Measurements from ENCODE around the gene VWA2.

The VWA2 gene

GRCh38 chr10:114305521-114305925 lies 66.5 kb downstream of the VWA2 start:
- Histone ChIP-seq H3K36me3 (ENCODE audit: insufficient read depth, low read length) (no peaks in the 10 kb centered on the region), H3K9me3 (ENCODE audit: control insufficient read depth, insufficient read depth, low read length) (no peaks in the 10 kb centered on the region), H3K9ac (ENCODE audit: low read depth, low read length) (no peak overlapping the region), H3K4me1 (ENCODE audit: insufficient read depth, low read length) (no peaks in the 10 kb centered on the region; the same call in 1 of the 2 replicates)

DNA sequence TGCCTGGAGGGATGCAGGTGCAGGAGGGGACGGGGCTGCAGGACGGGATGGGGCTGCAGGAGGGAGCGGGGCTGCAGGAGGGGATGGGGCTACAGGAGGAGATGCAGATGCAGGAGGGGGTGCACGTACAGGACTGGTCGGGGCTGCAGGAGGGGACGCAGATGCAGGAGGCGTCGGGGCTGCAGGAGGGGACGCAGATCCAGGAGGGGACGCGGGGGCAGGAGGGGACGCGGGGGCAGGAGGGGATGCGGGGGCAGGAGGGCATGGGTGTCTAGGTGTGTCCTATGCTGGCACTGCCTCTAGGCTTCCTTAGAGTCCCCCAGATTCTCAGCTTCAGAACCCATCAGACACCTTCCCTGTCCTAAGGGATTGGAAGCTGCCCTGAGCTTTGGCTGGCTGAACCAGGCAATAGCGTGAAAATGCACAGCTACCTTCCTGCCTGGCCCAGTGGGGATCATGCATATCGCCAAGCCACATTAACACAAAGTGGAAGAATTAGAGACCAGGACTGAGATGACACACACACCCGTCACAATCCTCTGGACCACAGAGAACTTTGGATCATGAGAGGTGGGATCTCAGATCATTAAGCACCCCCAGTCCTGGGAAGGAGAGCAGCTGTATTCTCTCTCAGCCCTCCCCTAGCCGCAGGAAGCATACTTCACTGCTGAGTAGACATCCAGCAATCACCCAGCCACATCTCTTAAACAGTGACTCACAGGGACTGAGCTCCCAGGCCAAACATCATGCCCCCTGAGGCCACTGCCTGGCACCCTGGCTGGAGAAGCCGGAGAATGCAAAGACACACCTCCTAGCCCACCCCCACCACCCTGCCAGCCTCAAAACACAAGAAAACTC lies 67.3 kb downstream of the VWA2 start:
- Histone ChIP-seq H3K4me1 (ENCODE audit: insufficient read depth, low read length) (no peaks in the 10 kb centered on the region; the same call in 1 of the 2 replicates), H3K9me3 (ENCODE audit: control insufficient read depth, insufficient read depth, low read length) (no peaks in the 10 kb centered on the region), H3K36me3 (ENCODE audit: insufficient read depth, low read length) (no peaks in the 10 kb centered on the region), H3K9ac (ENCODE audit: low read depth, low read length) (no peak overlapping the region)

- Histone ChIP-seq H3K4me1 (ENCODE audit: insufficient read depth, low read length) (no peaks in the 10 kb centered on the region; the same call in 1 of the 2 replicates), H3K36me3 (ENCODE audit: insufficient read depth, low read length) (no peaks in the 10 kb centered on the region), H3K9me3 (ENCODE audit: control insufficient read depth, insufficient read depth, low read length) (no peaks in the 10 kb centered on the region), H3K9ac (ENCODE audit: low read depth, low read length) (no peak overlapping the region)
Measured at GRCh38 chr10:114307731-114308130, 68.7 kb downstream of the VWA2 start.

- Histone ChIP-seq H3K9ac (ENCODE audit: low read depth, low read length) (no peak overlapping the region), H3K9me3 (ENCODE audit: control insufficient read depth, insufficient read depth, low read length) (no peaks in the 10 kb centered on the region), H3K4me1 (ENCODE audit: insufficient read depth, low read length) (no peaks in the 10 kb centered on the region; the same call in 1 of the 2 replicates), H3K36me3 (ENCODE audit: insufficient read depth, low read length) (no peaks in the 10 kb centered on the region)
Measured at GRCh38 chr10:114308531-114309363, 69.7 kb downstream of the VWA2 start.

GRCh38 chr10:114309364-114309651 lies 70.3 kb downstream of the VWA2 start:
- H3K9ac ChIP-seq (ENCODE audit: low read depth, low read length), result no peak overlapping the region
- no peaks in the 10 kb centered on the region for H3K36me3 ChIP-seq (ENCODE audit: insufficient read depth, low read length)
- H3K4me1 ChIP-seq (ENCODE audit: insufficient read depth, low read length), result no peaks in the 10 kb centered on the region; the same call in 1 of the 2 replicates
- H3K9me3 ChIP-seq (ENCODE audit: control insufficient read depth, insufficient read depth, low read length), result no peaks in the 10 kb centered on the region

DNA sequence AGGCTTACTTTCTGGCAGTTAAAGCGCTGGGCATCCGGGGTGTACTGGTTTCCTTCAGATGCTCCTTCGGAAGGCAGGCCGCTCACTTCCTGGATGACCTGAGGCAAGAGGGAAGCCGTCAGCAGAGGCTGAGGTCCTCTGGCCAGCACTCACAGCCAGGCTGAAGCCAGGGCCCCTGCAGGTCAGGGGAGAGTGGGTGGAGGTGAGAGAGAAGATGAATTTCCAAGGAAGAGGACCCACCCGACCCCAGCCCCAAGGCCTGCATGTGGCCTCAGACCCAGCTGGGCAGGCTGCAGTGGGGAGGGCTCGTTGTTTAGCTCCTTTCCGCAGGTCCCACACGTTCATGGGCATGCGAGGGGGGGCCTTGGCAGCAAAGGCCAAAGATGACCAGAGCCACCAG lies 71.3 kb downstream of the VWA2 start:
- H3K36me3 ChIP-seq (ENCODE audit: insufficient read depth, low read length), result no peaks in the 10 kb centered on the region
- no peaks in the 10 kb centered on the region; the same call in 1 of the 2 replicates for H3K4me1 ChIP-seq (ENCODE audit: insufficient read depth, low read length)
- no peaks in the 10 kb centered on the region for H3K9me3 ChIP-seq (ENCODE audit: control insufficient read depth, insufficient read depth, low read length)

DNA sequence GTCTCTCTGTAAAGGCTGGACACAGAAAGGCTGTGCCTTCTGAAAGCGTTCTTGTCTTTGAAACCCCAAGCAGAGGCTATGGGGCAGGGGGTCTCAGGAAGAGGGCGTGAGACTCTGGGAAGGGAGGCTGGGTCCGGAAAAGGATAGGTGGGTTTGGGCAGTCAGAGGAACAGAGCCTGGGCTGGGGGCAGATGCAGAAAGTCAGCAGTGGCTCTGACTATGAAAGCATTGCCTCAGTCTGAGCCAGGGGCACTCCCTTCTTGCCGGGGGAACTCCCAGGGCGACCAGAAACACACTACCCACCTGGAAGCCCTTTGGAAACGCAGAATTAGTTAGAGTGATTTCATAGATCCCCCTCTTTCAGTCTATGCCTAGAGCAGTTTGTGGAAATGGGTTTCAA lies 72.0 kb downstream of the VWA2 start:
- no peaks in the 10 kb centered on the region for H3K36me3 ChIP-seq (ENCODE audit: insufficient read depth, low read length)
- no peak overlapping the region for H3K9ac ChIP-seq (ENCODE audit: low read depth, low read length)
- H3K9me3 ChIP-seq (ENCODE audit: control insufficient read depth, insufficient read depth, low read length), result no peaks in the 10 kb centered on the region
- H3K4me1 ChIP-seq (ENCODE audit: insufficient read depth, low read length), result no peaks in the 10 kb centered on the region; the same call in 1 of the 2 replicates

More for the DNA sequence above, 71.3 kb downstream of the VWA2 start:
- H3K9ac ChIP-seq (ENCODE audit: low read depth, low read length), result no peak overlapping the region

- Histone ChIP-seq H3K9ac (ENCODE audit: low read depth, low read length) (no peak overlapping the region), H3K36me3 (ENCODE audit: insufficient read depth, low read length) (no peaks in the 10 kb centered on the region), H3K9me3 (ENCODE audit: control insufficient read depth, insufficient read depth, low read length) (no peaks in the 10 kb centered on the region), H3K4me1 (ENCODE audit: insufficient read depth, low read length) (no peaks in the 10 kb centered on the region; the same call in 1 of the 2 replicates)
Measured at GRCh38 chr10:114311496-114312209, 72.6 kb downstream of the VWA2 start.

DNA sequence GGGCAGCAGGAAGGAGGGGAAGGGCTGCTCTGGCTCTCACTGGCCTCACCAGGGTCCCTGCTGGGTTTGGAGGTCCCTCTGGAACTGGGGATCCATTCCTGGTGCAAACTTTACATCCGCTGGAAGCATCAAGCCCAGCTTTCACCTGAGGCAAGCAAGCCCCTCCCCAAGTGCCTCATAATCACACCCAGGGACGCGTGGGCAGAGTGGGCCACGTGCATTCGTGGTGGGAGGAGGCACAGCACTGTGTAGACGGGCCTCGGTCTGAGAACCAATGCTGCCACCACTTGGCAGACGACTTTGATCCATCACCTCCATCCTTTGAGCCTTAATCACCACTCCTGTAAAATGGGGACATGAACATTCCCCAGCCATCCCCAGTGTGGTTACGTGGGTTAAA lies 74.1 kb downstream of the VWA2 start:
- no peaks in the 10 kb centered on the region for H3K36me3 ChIP-seq (ENCODE audit: insufficient read depth, low read length)
- H3K9ac ChIP-seq (ENCODE audit: low read depth, low read length), result no peak overlapping the region
- no peaks in the 10 kb centered on the region for H3K9me3 ChIP-seq (ENCODE audit: control insufficient read depth, insufficient read depth, low read length)
- H3K4me1 ChIP-seq (ENCODE audit: insufficient read depth, low read length), result no peaks in the 10 kb centered on the region

DNA sequence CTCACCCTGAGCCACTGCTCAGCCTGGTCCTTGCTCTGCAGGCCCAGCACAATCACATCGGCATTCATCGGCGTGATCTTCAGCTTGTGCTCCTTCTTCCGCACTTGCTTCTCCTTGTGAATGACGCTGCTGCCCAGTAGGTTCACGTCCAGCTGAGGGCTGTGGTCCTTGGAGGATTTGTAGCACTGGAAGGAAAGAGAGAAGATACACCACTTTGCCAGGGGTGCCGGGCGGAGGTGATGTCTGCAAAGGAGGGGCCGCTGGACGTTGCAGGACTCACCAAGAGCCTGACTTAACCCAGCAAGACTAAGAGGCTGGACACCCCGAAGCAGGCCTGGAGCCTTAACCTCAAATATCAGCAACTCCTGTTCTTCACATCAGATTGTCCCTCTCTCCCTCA lies 74.8 kb downstream of the VWA2 start:
- no peak overlapping the region for H3K9ac ChIP-seq (ENCODE audit: low read depth, low read length)
- H3K9me3 ChIP-seq (ENCODE audit: control insufficient read depth, insufficient read depth, low read length), result no peaks in the 10 kb centered on the region
- no peaks in the 10 kb centered on the region for H3K36me3 ChIP-seq (ENCODE audit: insufficient read depth, low read length)
- no peaks in the 10 kb centered on the region for H3K4me1 ChIP-seq (ENCODE audit: insufficient read depth, low read length)

DNA sequence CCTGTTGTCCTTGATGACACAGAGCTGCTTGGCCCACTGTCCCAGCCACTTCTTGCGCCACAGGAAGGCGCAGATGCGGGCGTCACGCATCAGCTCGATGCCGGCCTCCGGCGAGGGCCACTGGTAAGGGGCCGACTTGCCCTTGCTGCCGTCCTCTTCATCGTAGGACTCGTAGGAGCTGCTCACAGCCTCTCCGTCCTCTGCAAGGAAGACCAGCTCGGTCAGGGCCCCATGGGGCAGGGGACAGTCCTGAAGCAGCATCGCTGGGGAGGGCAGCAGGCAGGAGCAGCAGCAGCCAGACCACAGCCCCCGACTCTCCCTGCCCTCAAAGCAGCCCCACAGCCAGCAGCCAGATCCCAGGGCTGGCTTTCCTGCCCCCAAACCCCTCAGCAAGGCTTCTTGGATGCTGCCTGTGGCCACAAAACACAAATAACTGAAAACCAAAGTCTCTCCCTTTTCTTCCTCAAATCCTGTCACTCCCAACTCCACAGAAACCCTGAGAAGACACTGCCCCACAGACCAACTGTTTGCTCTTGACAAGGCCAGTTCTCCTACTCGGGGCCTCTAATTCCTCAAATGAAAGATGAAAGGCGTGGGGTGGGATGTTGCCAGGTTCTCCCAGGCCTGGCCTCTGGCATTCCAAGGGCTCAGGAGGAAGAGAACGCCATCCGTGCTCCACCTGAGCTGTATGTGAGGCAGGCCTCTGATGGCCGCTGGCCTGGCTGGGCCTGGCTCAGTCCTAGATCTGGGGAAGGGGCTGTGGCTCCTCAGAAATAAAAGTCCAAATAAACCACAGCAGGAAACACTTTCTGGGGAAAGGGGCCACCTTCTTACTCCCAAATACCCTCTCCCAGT lies 76.7 kb downstream of the VWA2 start:
- peaks cover 11% of the 10 kb centered on the region for H3K4me1 ChIP-seq (ENCODE audit: insufficient read depth, low read length)
- H3K36me3 ChIP-seq (ENCODE audit: insufficient read depth, low read length), result no peaks in the 10 kb centered on the region

GRCh38 chr10:114316744-114317143 lies 77.7 kb downstream of the VWA2 start:
- Histone ChIP-seq H3K9ac (ENCODE audit: low read depth, low read length) (no peak overlapping the region), H3K9me3 (ENCODE audit: control insufficient read depth, insufficient read depth, low read length) (no peaks in the 10 kb centered on the region), H3K4me1 (ENCODE audit: insufficient read depth, low read length) (peaks cover 11% of the 10 kb centered on the region), H3K36me3 (ENCODE audit: insufficient read depth, low read length) (no peaks in the 10 kb centered on the region)

More for the DNA sequence above, 76.7 kb downstream of the VWA2 start:
- no peak overlapping the region for H3K9ac ChIP-seq (ENCODE audit: low read depth, low read length)
- no peaks in the 10 kb centered on the region for H3K9me3 ChIP-seq (ENCODE audit: control insufficient read depth, insufficient read depth, low read length)

GRCh38 chr10:114319406-114320248 lies 80.6 kb downstream of the VWA2 start:
- Histone ChIP-seq H3K4me1 (ENCODE audit: insufficient read depth, low read length) (peaks cover 11% of the 10 kb centered on the region), H3K9ac (ENCODE audit: low read depth, low read length) (no peak overlapping the region), H3K9me3 (ENCODE audit: control insufficient read depth, insufficient read depth, low read length) (no peaks in the 10 kb centered on the region), H3K36me3 (ENCODE audit: insufficient read depth, low read length) (no peaks in the 10 kb centered on the region)
